HepG2 (cell line): ENCODE data around the gene PLS1. TPM values are rescaled to one million over a fixed set of nuclear protein-coding genes. Genes with fewer than 3 reads are reported as not detected.

ENCODE experiments used
- ARNT2 ChIP-seq: sonication (generic); formaldehyde crosslinking; IDR thresholded peaks from 2 replicates; pipeline ENCODE4 v1.8.0; 2022; ENCODE audit warnings: mild to moderate bottlenecking, low read depth, missing genetic modification reagents, moderate library complexity
- ATF1 ChIP-seq: IDR thresholded peaks from 2 replicates; pipeline ENCODE4 v1.6.1; 2016; ENCODE audit warnings: mild to moderate bottlenecking, control low read depth
- KLF11 ChIP-seq: IDR thresholded peaks from 2 replicates; pipeline ENCODE4 v1.6.1; 2016; ENCODE audit warnings: missing compliant biosample characterization
- MEIS1 ChIP-seq: sonication (generic); formaldehyde crosslinking; IDR thresholded peaks from 2 replicates; pipeline ENCODE4 v1.9.0; 2021; ENCODE audit warnings: mild to moderate bottlenecking, missing genetic modification reagents, moderate library complexity, borderline replicate concordance
- NCOR1 ChIP-seq: fragments of 200-600 bp; sonication (generic); IDR thresholded peaks from 2 replicates; pipeline ENCODE4 v1.7.0; 2017; ENCODE audit warnings: antibody characterized with exemption, low read length, borderline replicate concordance
- NFATC3 ChIP-seq: sonication (generic); formaldehyde crosslinking; IDR thresholded peaks from 2 replicates; pipeline ENCODE4 v1.5.1; 2020; ENCODE audit warnings: mild to moderate bottlenecking, missing genetic modification reagents
- NFYC ChIP-seq: IDR thresholded peaks from 2 replicates; pipeline ENCODE4 v1.6.1; 2016; ENCODE audit warnings: missing genetic modification reagents, missing compliant biosample characterization
- PCBP1 ChIP-seq: fragments of 200-400 bp; formaldehyde crosslinking; IDR thresholded peaks from 2 replicates; pipeline ENCODE4 v1.6.1; 2017; ENCODE audit warnings: mild to moderate bottlenecking, low read depth, low read length, borderline replicate concordance
- PLRG1 ChIP-seq: fragments of 450-650 bp; conservative IDR thresholded peaks from 2 replicates; pipeline ENCODE4 v1.6.1; 2016
- POLR2A ChIP-seq, 2 experiments: IDR thresholded peaks; 2 replicates each; pipeline ENCODE4 v1.6.1; 2011; ENCODE audit warnings: low read depth in 2 of 2, low read length in 2 of 2, mild to moderate bottlenecking in 1 of 2, moderate library complexity in 1 of 2; ENCODE audit not compliant: insufficient read depth in 1 of 2
- RBFOX2 ChIP-seq: fragments of 200-400 bp; formaldehyde crosslinking; IDR thresholded peaks from 2 replicates; pipeline ENCODE4 v1.6.1; 2017; ENCODE audit warnings: low read depth, mild to moderate bottlenecking, low read length
- RNF2 ChIP-seq: fragments of 450-650 bp; conservative IDR thresholded peaks from 2 replicates; pipeline ENCODE4 v1.6.1; 2016; ENCODE audit warnings: low read depth
- SPEN ChIP-seq: sonication (generic); formaldehyde crosslinking; IDR thresholded peaks from 2 replicates; pipeline ENCODE4 v1.5.1; 2020; ENCODE audit warnings: low read depth, mild to moderate bottlenecking, missing genetic modification reagents
- TBL1XR1 ChIP-seq: fragments of 150-350 bp; IDR thresholded peaks from 2 replicates; pipeline ENCODE4 v1.6.1; 2014; ENCODE audit warnings: borderline replicate concordance, low read length; ENCODE audit not compliant: partially characterized antibody
- TBP ChIP-seq: sonication (generic); formaldehyde crosslinking; IDR thresholded peaks from 2 replicates; pipeline ENCODE4 v1.5.0; 2020; ENCODE audit warnings: missing genetic modification reagents
- ZMYM2 ChIP-seq: sonication (generic); formaldehyde crosslinking; IDR thresholded peaks from 2 replicates; pipeline ENCODE4 v1.8.0; 2022; ENCODE audit warnings: mild to moderate bottlenecking, missing genetic modification reagents
- ZNF101 ChIP-seq: sonication (generic); formaldehyde crosslinking; IDR thresholded peaks from 2 replicates; pipeline ENCODE4 v1.4.0; 2020; ENCODE audit warnings: mild to moderate bottlenecking, low read depth, missing genetic modification reagents, borderline replicate concordance
- ZNF501 ChIP-seq: sonication (generic); formaldehyde crosslinking; IDR thresholded peaks from 2 replicates; pipeline ENCODE4 v1.5.1; 2020; ENCODE audit warnings: mild to moderate bottlenecking, moderate library complexity, missing genetic modification reagents
- ZNF629 ChIP-seq: sonication (generic); formaldehyde crosslinking; conservative IDR thresholded peaks from 2 replicates; pipeline ENCODE4 v1.5.0; 2020; ENCODE audit warnings: missing genetic modification reagents
- polyA plus RNA-seq, 8 experiments: library from polyadenylated mRNA; depleted of rRNA in 3 of 8; stranded (reverse) in 7 of 8; unstranded in 1 of 8; fragments of >200 nt; fragmentation: Illumina TruSeq in 4 of 8; extraction: Trizol in 4 of 8; gene quantifications; 2 replicates each; pipeline versions ENCODE4 v1.2.1 to v1.2.3, GENCODE V29; 2011 to 2016; ENCODE audit warnings: low read depth in 4 of 8, missing spikeins in 1 of 8, mixed read lengths in 1 of 8; ENCODE audit not compliant: insufficient read depth in 1 of 8
- total RNA-seq, 5 experiments: library from RNA; depleted of rRNA; stranded (reverse); fragments of >200 nt; fragmentation: Illumina TruSeq; extraction: Trizol; gene quantifications; 2 replicates each; pipeline ENCODE4 v1.2.3, GENCODE V29; 2016; ENCODE audit warnings: low read depth in 1 of 5
- TF ChIP-seq, protein P1 (sequence below): sonication (generic); formaldehyde crosslinking; IDR thresholded peaks from 2 replicates; pipeline ENCODE4 v1.8.1; 2023; ENCODE audit warnings: missing genetic modification reagents, mild to moderate bottlenecking, borderline replicate concordance
- TF ChIP-seq, protein P2 (sequence below): sonication (generic); formaldehyde crosslinking; IDR thresholded peaks from 2 replicates; pipeline ENCODE4 v1.4.0; 2020; ENCODE audit warnings: mild to moderate bottlenecking, missing genetic modification reagents
- TF ChIP-seq, protein P3 (sequence below): sonication (generic); formaldehyde crosslinking; IDR thresholded peaks from 2 replicates; pipeline ENCODE4 v1.4.0; 2020; ENCODE audit warnings: missing genetic modification reagents
- TF ChIP-seq, protein P4 (sequence below): sonication (generic); formaldehyde crosslinking; IDR thresholded peaks from 2 replicates; pipeline ENCODE4 v1.4.0; 2020; ENCODE audit warnings: missing genetic modification reagents
- TF ChIP-seq, protein P5 (sequence below): sonication (generic); formaldehyde crosslinking; IDR thresholded peaks from 2 replicates; pipeline ENCODE4 v1.8.0; 2022; ENCODE audit warnings: mild to moderate bottlenecking, missing genetic modification reagents, moderate library complexity

Gene PLS1
- total and polyA plus RNA-seq, 2 of the 13 experiments (the other 11 are each of a cell fraction or from before 2014, with no cell fraction given) = 11.2 to 21.1 TPM

DNA sequence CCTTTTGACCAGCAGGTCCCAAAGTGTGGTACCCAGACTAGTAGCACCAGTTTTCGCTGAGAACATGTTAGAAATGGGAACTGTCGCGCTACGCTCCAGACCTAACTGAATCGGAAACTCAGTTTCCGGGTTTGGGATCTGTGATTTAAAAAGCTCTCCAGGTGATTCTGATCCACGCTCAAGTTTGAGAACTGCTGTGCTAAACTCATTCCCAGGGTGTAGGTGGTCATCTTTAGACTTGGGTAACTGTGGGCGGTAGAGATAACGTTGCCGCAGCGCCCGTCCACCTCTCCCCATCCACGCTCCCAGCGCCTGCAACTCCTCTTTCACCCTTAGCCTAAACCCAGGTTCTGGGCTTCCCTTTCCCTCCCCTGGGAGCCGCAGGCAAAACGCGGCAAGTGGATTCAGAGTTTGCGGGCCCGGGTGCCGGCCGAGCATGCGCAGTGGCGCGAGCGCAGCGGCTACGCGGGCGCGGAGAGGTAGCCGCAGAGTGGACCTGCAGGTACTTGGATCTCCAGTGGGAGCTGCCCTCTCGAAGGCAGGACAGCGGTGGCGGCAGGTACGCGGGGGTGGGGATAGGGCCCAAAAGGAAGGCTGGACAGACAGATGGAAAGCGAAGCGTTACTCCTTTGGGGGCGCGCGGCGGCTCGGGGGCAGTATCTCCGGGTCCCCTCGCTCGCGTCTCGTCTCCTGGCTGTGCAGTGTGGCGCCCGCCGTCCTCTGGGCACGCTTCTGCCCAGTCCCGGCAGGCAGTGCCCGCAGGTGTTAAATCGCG is at the start of gene PLS1 (continued):
- TF ChIP-seq, protein P1, sequence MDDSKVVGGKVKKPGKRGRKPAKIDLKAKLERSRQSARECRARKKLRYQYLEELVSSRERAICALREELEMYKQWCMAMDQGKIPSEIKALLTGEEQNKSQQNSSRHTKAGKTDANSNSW (CRISPR knock-in tag) = peak; percentile 80; the same call in 1 of the 2 replicates
- TF ChIP-seq, protein P2, sequence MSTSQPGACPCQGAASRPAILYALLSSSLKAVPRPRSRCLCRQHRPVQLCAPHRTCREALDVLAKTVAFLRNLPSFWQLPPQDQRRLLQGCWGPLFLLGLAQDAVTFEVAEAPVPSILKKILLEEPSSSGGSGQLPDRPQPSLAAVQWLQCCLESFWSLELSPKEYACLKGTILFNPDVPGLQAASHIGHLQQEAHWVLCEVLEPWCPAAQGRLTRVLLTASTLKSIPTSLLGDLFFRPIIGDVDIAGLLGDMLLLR (CRISPR knock-in tag) = peak; percentile 90
- TF ChIP-seq, protein P3, sequence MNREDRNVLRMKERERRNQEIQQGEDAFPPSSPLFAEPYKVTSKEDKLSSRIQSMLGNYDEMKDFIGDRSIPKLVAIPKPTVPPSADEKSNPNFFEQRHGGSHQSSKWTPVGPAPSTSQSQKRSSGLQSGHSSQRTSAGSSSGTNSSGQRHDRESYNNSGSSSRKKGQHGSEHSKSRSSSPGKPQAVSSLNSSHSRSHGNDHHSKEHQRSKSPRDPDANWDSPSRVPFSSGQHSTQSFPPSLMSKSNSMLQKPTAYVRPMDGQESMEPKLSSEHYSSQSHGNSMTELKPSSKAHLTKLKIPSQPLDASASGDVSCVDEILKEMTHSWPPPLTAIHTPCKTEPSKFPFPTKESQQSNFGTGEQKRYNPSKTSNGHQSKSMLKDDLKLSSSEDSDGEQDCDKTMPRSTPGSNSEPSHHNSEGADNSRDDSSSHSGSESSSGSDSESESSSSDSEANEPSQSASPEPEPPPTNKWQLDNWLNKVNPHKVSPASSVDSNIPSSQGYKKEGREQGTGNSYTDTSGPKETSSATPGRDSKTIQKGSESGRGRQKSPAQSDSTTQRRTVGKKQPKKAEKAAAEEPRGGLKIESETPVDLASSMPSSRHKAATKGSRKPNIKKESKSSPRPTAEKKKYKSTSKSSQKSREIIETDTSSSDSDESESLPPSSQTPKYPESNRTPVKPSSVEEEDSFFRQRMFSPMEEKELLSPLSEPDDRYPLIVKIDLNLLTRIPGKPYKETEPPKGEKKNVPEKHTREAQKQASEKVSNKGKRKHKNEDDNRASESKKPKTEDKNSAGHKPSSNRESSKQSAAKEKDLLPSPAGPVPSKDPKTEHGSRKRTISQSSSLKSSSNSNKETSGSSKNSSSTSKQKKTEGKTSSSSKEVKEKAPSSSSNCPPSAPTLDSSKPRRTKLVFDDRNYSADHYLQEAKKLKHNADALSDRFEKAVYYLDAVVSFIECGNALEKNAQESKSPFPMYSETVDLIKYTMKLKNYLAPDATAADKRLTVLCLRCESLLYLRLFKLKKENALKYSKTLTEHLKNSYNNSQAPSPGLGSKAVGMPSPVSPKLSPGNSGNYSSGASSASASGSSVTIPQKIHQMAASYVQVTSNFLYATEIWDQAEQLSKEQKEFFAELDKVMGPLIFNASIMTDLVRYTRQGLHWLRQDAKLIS = no peak
- no peak for TF ChIP-seq TBP (CRISPR knock-in tag)
- peak; percentile 83; the same call in 1 of the 2 replicates for TF ChIP-seq NFATC3 (CRISPR knock-in tag)
- TF ChIP-seq PLRG1 = no peak
- peak; percentile 56; the same call in 1 of the 2 replicates for TF ChIP-seq SPEN (CRISPR knock-in tag)
- TF ChIP-seq ZNF501 (CRISPR knock-in tag) = peak; percentile 97
- TF ChIP-seq ARNT2 (CRISPR knock-in tag) = peak; percentile 90
- no peak; the same call in 1 of the 2 replicates for TF ChIP-seq ZNF629
- TF ChIP-seq ZNF101 (CRISPR knock-in tag) = no peak
- peak; percentile 73 for TF ChIP-seq ZMYM2 (CRISPR knock-in tag)
- TF ChIP-seq POLR2A (IDR thresholded peaks at IDR 0.05; ENCODE audit: insufficient read depth in 1 of 2, low read depth in 2 of 2, low read length in 2 of 2) = peak; percentile 89 to 93
- peak; percentile 51; the same call in 1 of the 2 replicates for TF ChIP-seq RNF2
- TF ChIP-seq KLF11 (CRISPR knock-in tag) = 0 out of 2 replicates have a peak, but pooled peaks have one; percentile 73
- peak; percentile 87; the same call in 1 of the 2 replicates for TF ChIP-seq PCBP1
- TF ChIP-seq, protein P4, sequence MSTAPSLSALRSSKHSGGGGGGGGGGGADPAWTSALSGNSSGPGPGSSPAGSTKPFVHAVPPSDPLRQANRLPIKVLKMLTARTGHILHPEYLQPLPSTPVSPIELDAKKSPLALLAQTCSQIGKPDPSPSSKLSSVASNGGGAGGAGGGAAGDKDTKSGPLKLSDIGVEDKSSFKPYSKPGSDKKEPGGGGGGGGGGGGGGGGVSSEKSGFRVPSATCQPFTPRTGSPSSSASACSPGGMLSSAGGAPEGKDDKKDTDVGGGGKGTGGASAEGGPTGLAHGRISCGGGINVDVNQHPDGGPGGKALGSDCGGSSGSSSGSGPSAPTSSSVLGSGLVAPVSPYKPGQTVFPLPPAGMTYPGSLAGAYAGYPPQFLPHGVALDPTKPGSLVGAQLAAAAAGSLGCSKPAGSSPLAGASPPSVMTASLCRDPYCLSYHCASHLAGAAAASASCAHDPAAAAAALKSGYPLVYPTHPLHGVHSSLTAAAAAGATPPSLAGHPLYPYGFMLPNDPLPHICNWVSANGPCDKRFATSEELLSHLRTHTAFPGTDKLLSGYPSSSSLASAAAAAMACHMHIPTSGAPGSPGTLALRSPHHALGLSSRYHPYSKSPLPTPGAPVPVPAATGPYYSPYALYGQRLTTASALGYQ (CRISPR knock-in tag) = peak; percentile 49; the same call in 1 of the 2 replicates
- no peak for TF ChIP-seq ATF1 (CRISPR knock-in tag)
- TF ChIP-seq, protein P5, sequence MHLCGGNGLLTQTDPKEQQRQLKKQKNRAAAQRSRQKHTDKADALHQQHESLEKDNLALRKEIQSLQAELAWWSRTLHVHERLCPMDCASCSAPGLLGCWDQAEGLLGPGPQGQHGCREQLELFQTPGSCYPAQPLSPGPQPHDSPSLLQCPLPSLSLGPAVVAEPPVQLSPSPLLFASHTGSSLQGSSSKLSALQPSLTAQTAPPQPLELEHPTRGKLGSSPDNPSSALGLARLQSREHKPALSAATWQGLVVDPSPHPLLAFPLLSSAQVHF = peak; percentile 75; the same call in 1 of the 2 replicates
- no peak for TF ChIP-seq NCOR1
- peak; percentile 45 for TF ChIP-seq TBL1XR1
- TF ChIP-seq RBFOX2 = peak; percentile 88
- TF ChIP-seq MEIS1 (CRISPR knock-in tag) = no peak
- TF ChIP-seq NFYC (CRISPR knock-in tag) = peak; percentile 24; the same call in 1 of the 2 replicates
